H1 (cell line): ENCODE data around the gene RNF175. TPM values are rescaled to one million over a fixed set of nuclear protein-coding genes. Genes with fewer than 3 reads are reported as not detected.
A peak's percentile ranks its signal among the peaks of the same experiment; 100 is the strongest.

Experiments
- CTCF ChIA-PET: fragments of 300-600 bp; sonication (Branson Sonifier 250); formaldehyde crosslinking; loops from one replicate; lab custom pipeline; 2021; ENCODE audit not compliant: partially characterized antibody; lab: Charles Lee
- POLR2A ChIA-PET: fragments of 300-600 bp; sonication (Branson Sonifier 250); formaldehyde crosslinking; loops from one replicate; lab custom pipeline; 2021; ENCODE audit warnings: inconsistent platforms; ENCODE audit not compliant: partially characterized antibody; lab: Charles Lee
- DNase-seq, 2 experiments: peaks; one replicate each; pipeline versions ENCODE4 v3.0.0 to v3.0.0-alpha.2; 2010 to 2022; ENCODE audit warnings: low spot score in 2 of 2, low read depth in 1 of 2, mixed read lengths in 1 of 2
- FAIRE-seq: peaks from 2 replicates; lab custom pipeline; 2011; peaks lifted over from hg19 to GRCh38; lab: Jason Lieb, UNC
- H2AFZ ChIP-seq: 2 replicates; pipeline ENCODE4 v1.8.1; 2012; ENCODE audit warnings: low read length, inconsistent platforms
- H2AK5ac ChIP-seq: 2 replicates; pipeline ENCODE4 v1.6.1; 2013; ENCODE audit warnings: low read depth, low read length
- H2BK120ac ChIP-seq: replicated peaks from 2 replicates; pipeline ENCODE3; 2013; ENCODE audit warnings: low read depth, low read length, inconsistent platforms
- H2BK12ac ChIP-seq: 2 replicates; pipeline ENCODE4 v1.6.1; 2013; ENCODE audit warnings: low read depth, low read length
- H2BK15ac ChIP-seq: 2 replicates; pipeline ENCODE4 v1.6.1; 2013; ENCODE audit warnings: low read length
- H2BK20ac ChIP-seq: 2 replicates; pipeline ENCODE4 v1.6.1; 2013; ENCODE audit warnings: low read length
- H2BK5ac ChIP-seq: 2 replicates; pipeline ENCODE4 v1.6.1; 2013; ENCODE audit warnings: low read depth, low read length
- H3K14ac ChIP-seq: 2 replicates; pipeline ENCODE4 v1.6.1; 2013; ENCODE audit warnings: inconsistent platforms; ENCODE audit not compliant: insufficient read length
- H3K18ac ChIP-seq: 2 replicates; pipeline ENCODE4 v1.6.1; 2013; ENCODE audit warnings: low read length; ENCODE audit errors: extremely low read depth
- H3K23ac ChIP-seq: 2 replicates; pipeline ENCODE4 v1.6.1; 2013; ENCODE audit warnings: inconsistent platforms; ENCODE audit not compliant: insufficient read length
- H3K23me2 ChIP-seq: 2 replicates; pipeline ENCODE4 v1.6.1; 2013; ENCODE audit warnings: low read depth, low read length
- H3K27ac ChIP-seq: 2 replicates; pipeline ENCODE4 v1.6.1; 2011; ENCODE audit warnings: low read depth, low read length, inconsistent platforms
- H3K27me3 ChIP-seq, 4 experiments: replicated peaks in 1 of 4; 1 replicate in 1 of 4; 2 replicates in 3 of 4; pipeline versions ENCODE4 v1.6.1 to v1.8.1; 2011 to 2013; ENCODE audit warnings: low read length in 3 of 4, mild to moderate bottlenecking in 3 of 4, inconsistent platforms in 2 of 4, mixed read lengths in 2 of 4, moderate library complexity in 1 of 4; ENCODE audit not compliant: control insufficient read depth in 3 of 4, insufficient read depth in 3 of 4; ENCODE audit errors: extremely low read depth in 1 of 4
- H3K36me3 ChIP-seq, 4 experiments: 2 replicates each; pipeline versions ENCODE4 v1.6.1 to v1.8.1; 2011 to 2013; ENCODE audit warnings: mild to moderate bottlenecking in 4 of 4, low read length in 3 of 4, moderate library complexity in 2 of 4, control low read depth in 1 of 4, inconsistent platforms in 1 of 4; ENCODE audit not compliant: insufficient read depth in 4 of 4, control insufficient read depth in 2 of 4
- H3K4ac ChIP-seq: replicated peaks from 2 replicates; pipeline ENCODE3; 2013; ENCODE audit warnings: low read length, low read depth, mixed read lengths, inconsistent platforms; ENCODE audit not compliant: insufficient read length
- H3K4me1 ChIP-seq, 4 experiments: replicated peaks in 1 of 4; 1 replicate in 1 of 4; 2 replicates in 3 of 4; pipeline versions ENCODE4 v1.6.1 to v1.8.1; 2011 to 2013; ENCODE audit warnings: low read length in 3 of 4, inconsistent platforms in 2 of 4, mixed read lengths in 1 of 4; ENCODE audit not compliant: insufficient read depth in 4 of 4, control insufficient read depth in 3 of 4
- H3K4me2 ChIP-seq, 2 experiments: 2 replicates each; pipeline versions ENCODE4 v1.6.1 to v1.8.1; 2011 to 2013; ENCODE audit warnings: low read depth in 2 of 2, low read length in 2 of 2, control low read depth in 1 of 2, inconsistent platforms in 1 of 2, mild to moderate bottlenecking in 1 of 2; ENCODE audit not compliant: insufficient read depth in 1 of 2
- H3K4me3 ChIP-seq, 4 experiments: fragments of 200-600, 300-600 bp in 1 of 4; sonication (generic), shearing (Covaris generic), sonication (Bioruptor Twin) in 1 of 4; 2 replicates each; pipeline versions ENCODE4 v1.5.1 to v1.8.1; 2011 to 2016; ENCODE audit warnings: low read length in 4 of 4, low read depth in 3 of 4, control low read depth in 2 of 4, inconsistent platforms in 2 of 4, mild to moderate bottlenecking in 2 of 4, mixed read lengths in 1 of 4, moderate library complexity in 1 of 4; ENCODE audit not compliant: insufficient read depth in 2 of 4; ENCODE audit errors: extremely low read depth in 1 of 4
- H3K56ac ChIP-seq: replicated peaks from 2 replicates; pipeline ENCODE3; 2013; ENCODE audit warnings: low read depth, mild to moderate bottlenecking, mixed read lengths, low read length, inconsistent platforms; ENCODE audit not compliant: insufficient read length
- H3K79me1 ChIP-seq: 2 replicates; pipeline ENCODE4 v1.6.1; 2013; ENCODE audit warnings: low read depth, low read length, control low read depth
- H3K79me2 ChIP-seq, 2 experiments: 2 replicates each; pipeline versions ENCODE4 v1.6.1 to v1.8.1; 2012 to 2013; ENCODE audit warnings: low read length in 2 of 2, mild to moderate bottlenecking in 2 of 2, inconsistent platforms in 1 of 2; ENCODE audit not compliant: insufficient read depth in 2 of 2, control insufficient read depth in 1 of 2
- H3K9ac ChIP-seq, 4 experiments: replicated peaks in 1 of 4; 1 replicate in 1 of 4; 2 replicates in 3 of 4; pipeline versions ENCODE4 v1.6.1 to v1.8.1; 2011 to 2013; ENCODE audit warnings: low read depth in 3 of 4, low read length in 3 of 4, control low read depth in 2 of 4, mild to moderate bottlenecking in 2 of 4, moderate library complexity in 2 of 4, inconsistent platforms in 1 of 4; ENCODE audit errors: extremely low read depth in 1 of 4
- H3K9me3 ChIP-seq, 2 experiments: 2 replicates each; pipeline versions ENCODE4 v1.6.1 to v1.8.1; 2012 to 2013; ENCODE audit warnings: mild to moderate bottlenecking in 2 of 2, moderate library complexity in 2 of 2, control low read depth in 1 of 2, inconsistent platforms in 1 of 2, low read depth in 1 of 2, low read length in 1 of 2, mixed read lengths in 1 of 2; ENCODE audit not compliant: insufficient read depth in 2 of 2
- H4K20me1 ChIP-seq, 2 experiments: replicated peaks in 1 of 2; 2 replicates each; pipeline versions ENCODE3 to v1.8.1; 2011 to 2013; ENCODE audit warnings: inconsistent platforms in 2 of 2, low read length in 2 of 2, mild to moderate bottlenecking in 1 of 2; ENCODE audit not compliant: insufficient read depth in 2 of 2, control insufficient read depth in 1 of 2
- H4K5ac ChIP-seq: 2 replicates; pipeline ENCODE4 v1.6.1; 2013; ENCODE audit warnings: low read length, low read depth, mixed read lengths, inconsistent platforms; ENCODE audit not compliant: insufficient read length
- H4K8ac ChIP-seq: 2 replicates; pipeline ENCODE4 v1.8.0; 2013; ENCODE audit warnings: mild to moderate bottlenecking, moderate library complexity, low read length, inconsistent platforms; ENCODE audit not compliant: insufficient read depth; ENCODE audit errors: extremely low read depth
- H4K91ac ChIP-seq: replicated peaks from 2 replicates; pipeline ENCODE3; 2013; ENCODE audit warnings: low read length, mixed read lengths, inconsistent platforms; ENCODE audit not compliant: insufficient read length
- EGR1 ChIP-seq: IDR thresholded peaks from 2 replicates; pipeline ENCODE4 v1.6.1; 2011; ENCODE audit warnings: low read depth, low read length, borderline replicate concordance
- EZH2 ChIP-seq: fragments of 200-600 bp; sonication (generic); IDR thresholded peaks from 2 replicates; pipeline ENCODE4 v1.7.1; 2012; ENCODE audit warnings: low read depth, mild to moderate bottlenecking, moderate library complexity, low read length, inconsistent platforms; ENCODE audit not compliant: severe bottlenecking
- HDAC2 ChIP-seq, 2 experiments: fragments of 300-600 bp in 1 of 2; sonication (generic) in 1 of 2; IDR thresholded peaks; 2 replicates each; pipeline ENCODE4 v1.6.1; 2011 to 2012; ENCODE audit warnings: low read depth in 2 of 2, low read length in 2 of 2, mild to moderate bottlenecking in 2 of 2, moderate library complexity in 2 of 2, borderline replicate concordance in 1 of 2, inconsistent platforms in 1 of 2
- JUND ChIP-seq: IDR thresholded peaks from 2 replicates; pipeline ENCODE4 v1.6.1; 2011; ENCODE audit warnings: mild to moderate bottlenecking, improper control_type of control experiment, low read length
- NANOG ChIP-seq: IDR thresholded peaks from 2 replicates; pipeline ENCODE4 v1.6.1; 2011; ENCODE audit warnings: low read length, low read depth, mild to moderate bottlenecking, inconsistent platforms; ENCODE audit not compliant: insufficient read depth, poor library complexity, severe bottlenecking
- POLR2AphosphoS5 ChIP-seq: IDR thresholded peaks from 2 replicates; pipeline ENCODE4 v1.6.1; 2011; ENCODE audit warnings: low read depth, low read length
- SRF ChIP-seq: IDR thresholded peaks from 2 replicates; pipeline ENCODE4 v1.6.1; 2011; ENCODE audit warnings: mild to moderate bottlenecking, low read depth, low read length, moderate library complexity
- TAF7 ChIP-seq: optimal IDR thresholded peaks from 2 replicates; pipeline ENCODE3; 2011; ENCODE audit warnings: low read depth, mild to moderate bottlenecking, inconsistent platforms, low read length, moderate library complexity, borderline replicate concordance
- WGBS, 2 experiments: shearing (Covaris generic) in 1 of 2; methylation state at CpG; one replicate each; pipeline versions ENCODE4 v1.1.6 to v1.1.7; 2013 to 2015; ENCODE audit warnings: low lambda C conversion rate in 2 of 2, mixed read lengths in 2 of 2, inconsistent platforms in 1 of 2, low coverage in 1 of 2, missing lambda C conversion rate in 1 of 2; ENCODE audit not compliant: insufficient replicate concordance in 2 of 2, insufficient coverage in 1 of 2, insufficient read length in 1 of 2; ENCODE audit errors: extremely low coverage in 1 of 2, missing lambda C conversion rate in 1 of 2; 5-methylcytosine and 5-hydroxymethylcytosine counted together
- polyA plus RNA-seq, 7 experiments: library from polyadenylated mRNA; depleted of rRNA in 3 of 7; stranded (reverse) in 5 of 7; unstranded in 2 of 7; fragments of >200 nt in 5 of 7; fragments of 200-250 nt in 2 of 7; gene quantifications; 1 replicate in 5 of 7; 2 replicates in 1 of 7; 4 replicates in 1 of 7; pipeline versions ENCODE4 v1.2.1 to v1.2.3, GENCODE V29; 2011 to 2013; ENCODE audit warnings: missing spikeins in 2 of 7, mixed read lengths in 2 of 7
- total RNA-seq: library from RNA; stranded (reverse); fragmentation: NEBNext Ultra II Directional; extraction: Animal tissue kit (Norgen Biotek cat#: 25700); gene quantifications from 2 replicates; pipeline ENCODE4 v1.2.1, GENCODE V29; 2021
- TF ChIP-seq, protein P1 (sequence below): IDR thresholded peaks from 2 replicates; pipeline ENCODE4 v1.6.1; 2011; ENCODE audit warnings: low read depth, mild to moderate bottlenecking, low read length; ENCODE audit not compliant: insufficient read depth

Gene RNF175
- total and polyA plus RNA-seq, 2 of the 8 experiments (the other 6 are each of a cell fraction or from before 2014, with no cell fraction given), result 7.9 to 9.8 TPM

DNA sequence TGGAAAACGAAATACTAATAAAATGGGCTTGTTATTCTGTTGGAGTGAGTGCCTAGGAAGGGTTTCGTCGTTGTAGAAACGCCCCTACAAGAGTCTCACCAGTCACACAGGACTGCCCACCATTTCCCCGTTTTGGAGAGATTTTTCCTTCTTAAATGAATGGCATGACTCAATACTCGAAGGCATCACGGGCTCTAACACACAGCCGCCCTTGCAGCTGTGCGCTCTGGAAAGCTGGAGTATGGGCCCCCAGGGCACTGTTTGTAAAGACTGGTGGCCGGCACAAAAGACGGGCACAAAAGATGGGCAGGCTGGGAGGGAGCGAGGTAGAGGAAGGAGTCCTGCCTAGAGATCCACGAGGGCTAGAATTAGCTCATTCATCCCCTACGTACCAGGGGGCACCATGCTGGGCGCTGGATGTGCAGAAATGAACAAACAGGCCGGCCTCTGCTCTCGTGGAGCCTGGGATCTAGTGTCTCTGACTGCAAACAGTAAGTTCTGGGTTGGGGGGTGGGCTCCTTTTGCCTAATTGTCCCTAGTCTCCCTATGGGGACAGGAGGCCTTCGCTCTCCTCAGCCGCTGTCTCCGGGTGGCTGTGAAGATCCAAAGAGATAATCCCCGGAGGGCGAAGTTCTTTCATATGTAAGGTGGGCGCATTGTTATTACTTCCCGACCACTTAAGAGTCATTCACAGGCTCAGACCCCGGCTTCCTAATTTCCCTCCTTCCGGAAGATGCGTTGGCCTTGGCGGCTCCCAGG is 30.1 kb upstream of the RNF175 start:
- peak overlapping the region; percentile 93 for H2BK120ac ChIP-seq
- H4K5ac ChIP-seq, result no peak overlapping the region
- H4K20me1 ChIP-seq, result peaks cover 3 to 7% of the 10 kb centered on the region in 2 experiments
- H3K4me3 ChIP-seq, result peak overlapping the region; percentile 80 to 94 (median 94)
- WGBS, 2 experiments, result 2% methylated on average over 28 of the region's 28 CpGs; no CpG with 5 or more reads in 1 of the 2 experiments
- H3K18ac ChIP-seq, result peak overlapping the region; percentile 94
- no peak overlapping the region for H3K14ac ChIP-seq
- H3K23me2 ChIP-seq, result peaks cover 32% of the 10 kb centered on the region
- FAIRE-seq, result peak; percentile 92
- peaks cover 0 to 8% (median 2%) of the 10 kb centered on the region in 4 experiments; a peak in 4 of 8 replicates for H3K36me3 ChIP-seq
- peak overlapping the region; percentile 89 for H3K27ac ChIP-seq
- peak overlapping the region; percentile 72; the same call in 1 of the 2 replicates for H4K8ac ChIP-seq
- H2BK15ac ChIP-seq, result 0 out of 2 replicates have a peak overlapping the region, but pooled peaks have one; percentile 61
- peaks cover 0 to 11% (median 8%) of the 10 kb centered on the region in 4 experiments; a peak in 5 of 7 replicates for H3K27me3 ChIP-seq
- H2BK5ac ChIP-seq, result peak overlapping the region; percentile 97
- ChIA-PET POLR2A (interaction anchor here (0.6 to 5.1 kb wide), 31 partner anchors 9 to 954 kb away, joined by 3 to 77 read pairs (median 4); partner anchors contain the start of genes LRAT and TMEM131L), CTCF (interaction anchor here (0.6 to 9.5 kb wide), 12 partner anchors 8 to 627 kb away, joined by 3 to 117 read pairs (median 4); no protein-coding TSS in a partner anchor)
- peaks cover 15 to 39% of the 10 kb centered on the region in 2 experiments for H3K79me2 ChIP-seq
- H3K4ac ChIP-seq, result peak overlapping the region; percentile 40
- peak overlapping the region; percentile 99; the same call in 1 of the 2 replicates for H2BK20ac ChIP-seq
- H3K9ac ChIP-seq, result peak overlapping the region; percentile 41 to 90 (median 86)
- no peak overlapping the region for H3K23ac ChIP-seq
- H3K9me3 ChIP-seq, result no peaks in the 10 kb centered on the region
- H3K56ac ChIP-seq, result peak overlapping the region; percentile 94
- peak overlapping the region; percentile 88 for H2BK12ac ChIP-seq
- H3K4me2 ChIP-seq, result peak overlapping the region; percentile 85 to 96
- H3K79me1 ChIP-seq, result peaks cover 4% of the 10 kb centered on the region; the same call in 1 of the 2 replicates
- DNase-seq, result peak; percentile 85 to 92
- H2AFZ ChIP-seq, result no peak overlapping the region
- H2AK5ac ChIP-seq, result no peak overlapping the region; the same call in 1 of the 2 replicates
- peaks cover 0 to 18% (median 14%) of the 10 kb centered on the region in 4 experiments; a peak in 6 of 7 replicates for H3K4me1 ChIP-seq
- peak overlapping the region; percentile 98 for H4K91ac ChIP-seq
- TF ChIP-seq POLR2AphosphoS5 (peak; percentile 87), SRF (no peak), EZH2 (no peak), JUND (peak; percentile 6; the same call in 1 of the 2 replicates), EGR1 (peak; percentile 76), TAF7 (no peak), HDAC2 (IDR thresholded peaks at IDR 0.05; ENCODE audit: borderline replicate concordance in 1 of 2, low read depth in 2 of 2, low read length in 2 of 2) (no peak), NANOG (peak; percentile 99)
- TF ChIP-seq, protein P1, sequence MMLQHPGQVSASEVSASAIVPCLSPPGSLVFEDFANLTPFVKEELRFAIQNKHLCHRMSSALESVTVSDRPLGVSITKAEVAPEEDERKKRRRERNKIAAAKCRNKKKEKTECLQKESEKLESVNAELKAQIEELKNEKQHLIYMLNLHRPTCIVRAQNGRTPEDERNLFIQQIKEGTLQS, result no peak
